HG03196 (cell line): ENCODE measurements around the gene NAA10.

Experiments used
- ATAC-seq: cut with Tn5 transposase; IDR thresholded peaks from one replicate; pipeline ENCODE4 v1.9.1; 2021; ENCODE audit not compliant: unreplicated experiment

The NAA10 gene

GRCh38 chrX:153930011-153930910 is 4.6 kb downstream of the NAA10 start:
- ATAC-seq = no peak

- ATAC-seq = no peak
Observed at GRCh38 chrX:153929576-153929975, 5.3 kb downstream of the NAA10 start.

- ATAC-seq = no peak
Observed at GRCh38 chrX:153928846-153929245, 6.0 kb downstream of the NAA10 start.

GRCh38 chrX:153927922-153928760 is 6.7 kb downstream of the NAA10 start:
- ATAC-seq = peak; percentile 61

- ATAC-seq = no peak
Observed at GRCh38 chrX:153927672-153927921, 7.2 kb downstream of the NAA10 start.

GRCh38 chrX:153926858-153927671 is 7.8 kb downstream of the NAA10 start:
- ATAC-seq = peak; percentile 41

- ATAC-seq = no peak
Observed at GRCh38 chrX:153926552-153926857, 8.3 kb downstream of the NAA10 start.

- no peak for ATAC-seq
Observed at GRCh38 chrX:153925739-153926551, 8.9 kb downstream of the NAA10 start, which contains the start of gene ARHGAP4. Gene ARHGAP4 (minus strand): TSS chrX:153926264. CDS start chrX:153926202, 62 bp downstream.

- no peak for ATAC-seq
Observed at GRCh38 chrX:153925387-153925738, 9.5 kb downstream of the NAA10 start.

GRCh38 chrX:153924149-153924861 is 10.5 kb downstream of the NAA10 start:
- ATAC-seq = no peak

- no peak for ATAC-seq
Observed at GRCh38 chrX:153922932-153923857, 11.6 kb downstream of the NAA10 start.

GRCh38 chrX:153921511-153922446 is 13.1 kb downstream of the NAA10 start:
- ATAC-seq = no peak

GRCh38 chrX:153921070-153921469 is 13.8 kb downstream of the NAA10 start:
- no peak for ATAC-seq

- no peak for ATAC-seq
Observed at GRCh38 chrX:153920546-153920945, 14.3 kb downstream of the NAA10 start.

GRCh38 chrX:153919281-153919680 is 15.6 kb downstream of the NAA10 start:
- no peak for ATAC-seq

GRCh38 chrX:153917869-153918268 is 17.0 kb downstream of the NAA10 start:
- no peak for ATAC-seq

GRCh38 chrX:153913701-153914100 is 21.1 kb downstream of the NAA10 start:
- ATAC-seq = no peak

GRCh38 chrX:153913211-153913610 is 21.6 kb downstream of the NAA10 start:
- ATAC-seq = no peak
